H1 (cell line): ENCODE measurements around the gene PEPD. TPM values are rescaled to one million over a fixed set of nuclear protein-coding genes. Genes with fewer than 3 reads are reported as not detected.

Experiments
- CTCF ChIA-PET: fragments of 300-600 bp; sonication (Branson Sonifier 250); formaldehyde crosslinking; loops from one replicate; lab custom pipeline; 2021; ENCODE audit not compliant: partially characterized antibody; lab: Charles Lee
- POLR2A ChIA-PET: fragments of 300-600 bp; sonication (Branson Sonifier 250); formaldehyde crosslinking; loops from one replicate; lab custom pipeline; 2021; ENCODE audit warnings: inconsistent platforms; ENCODE audit not compliant: partially characterized antibody; lab: Charles Lee
- DNase-seq, 2 experiments: peaks; one replicate each; pipeline versions ENCODE4 v3.0.0 to v3.0.0-alpha.2; 2010 to 2022; ENCODE audit warnings: low spot score in 2 of 2, low read depth in 1 of 2, mixed read lengths in 1 of 2
- FAIRE-seq: peaks from 2 replicates; lab custom pipeline; 2011; peaks lifted over from hg19 to GRCh38; lab: Jason Lieb, UNC
- H2AFZ ChIP-seq: 2 replicates; pipeline ENCODE4 v1.8.1; 2012; ENCODE audit warnings: low read length, inconsistent platforms
- H2AK5ac ChIP-seq: 2 replicates; pipeline ENCODE4 v1.6.1; 2013; ENCODE audit warnings: low read depth, low read length
- H2BK120ac ChIP-seq: replicated peaks from 2 replicates; pipeline ENCODE3; 2013; ENCODE audit warnings: low read depth, low read length, inconsistent platforms
- H2BK12ac ChIP-seq: 2 replicates; pipeline ENCODE4 v1.6.1; 2013; ENCODE audit warnings: low read depth, low read length
- H2BK15ac ChIP-seq: 2 replicates; pipeline ENCODE4 v1.6.1; 2013; ENCODE audit warnings: low read length
- H2BK20ac ChIP-seq: 2 replicates; pipeline ENCODE4 v1.6.1; 2013; ENCODE audit warnings: low read length
- H2BK5ac ChIP-seq: 2 replicates; pipeline ENCODE4 v1.6.1; 2013; ENCODE audit warnings: low read depth, low read length
- H3K14ac ChIP-seq: 2 replicates; pipeline ENCODE4 v1.6.1; 2013; ENCODE audit warnings: inconsistent platforms; ENCODE audit not compliant: insufficient read length
- H3K18ac ChIP-seq: 2 replicates; pipeline ENCODE4 v1.6.1; 2013; ENCODE audit warnings: low read length; ENCODE audit errors: extremely low read depth
- H3K23ac ChIP-seq: 2 replicates; pipeline ENCODE4 v1.6.1; 2013; ENCODE audit warnings: inconsistent platforms; ENCODE audit not compliant: insufficient read length
- H3K23me2 ChIP-seq: 2 replicates; pipeline ENCODE4 v1.6.1; 2013; ENCODE audit warnings: low read depth, low read length
- H3K27ac ChIP-seq: 2 replicates; pipeline ENCODE4 v1.6.1; 2011; ENCODE audit warnings: low read depth, low read length, inconsistent platforms
- H3K27me3 ChIP-seq, 4 experiments: replicated peaks in 1 of 4; 1 replicate in 1 of 4; 2 replicates in 3 of 4; pipeline versions ENCODE4 v1.6.1 to v1.8.1; 2011 to 2013; ENCODE audit warnings: low read length in 3 of 4, mild to moderate bottlenecking in 3 of 4, inconsistent platforms in 2 of 4, mixed read lengths in 2 of 4, moderate library complexity in 1 of 4; ENCODE audit not compliant: control insufficient read depth in 3 of 4, insufficient read depth in 3 of 4; ENCODE audit errors: extremely low read depth in 1 of 4
- H3K36me3 ChIP-seq, 4 experiments: 2 replicates each; pipeline versions ENCODE4 v1.6.1 to v1.8.1; 2011 to 2013; ENCODE audit warnings: mild to moderate bottlenecking in 4 of 4, low read length in 3 of 4, moderate library complexity in 2 of 4, control low read depth in 1 of 4, inconsistent platforms in 1 of 4; ENCODE audit not compliant: insufficient read depth in 4 of 4, control insufficient read depth in 2 of 4
- H3K4ac ChIP-seq: replicated peaks from 2 replicates; pipeline ENCODE3; 2013; ENCODE audit warnings: low read length, low read depth, mixed read lengths, inconsistent platforms; ENCODE audit not compliant: insufficient read length
- H3K4me1 ChIP-seq, 4 experiments: replicated peaks in 1 of 4; 1 replicate in 1 of 4; 2 replicates in 3 of 4; pipeline versions ENCODE4 v1.6.1 to v1.8.1; 2011 to 2013; ENCODE audit warnings: low read length in 3 of 4, inconsistent platforms in 2 of 4, mixed read lengths in 1 of 4; ENCODE audit not compliant: insufficient read depth in 4 of 4, control insufficient read depth in 3 of 4
- H3K4me2 ChIP-seq, 2 experiments: 2 replicates each; pipeline versions ENCODE4 v1.6.1 to v1.8.1; 2011 to 2013; ENCODE audit warnings: low read depth in 2 of 2, low read length in 2 of 2, control low read depth in 1 of 2, inconsistent platforms in 1 of 2, mild to moderate bottlenecking in 1 of 2; ENCODE audit not compliant: insufficient read depth in 1 of 2
- H3K4me3 ChIP-seq, 4 experiments: fragments of 200-600, 300-600 bp in 1 of 4; sonication (generic), shearing (Covaris generic), sonication (Bioruptor Twin) in 1 of 4; 2 replicates each; pipeline versions ENCODE4 v1.5.1 to v1.8.1; 2011 to 2016; ENCODE audit warnings: low read length in 4 of 4, low read depth in 3 of 4, control low read depth in 2 of 4, inconsistent platforms in 2 of 4, mild to moderate bottlenecking in 2 of 4, mixed read lengths in 1 of 4, moderate library complexity in 1 of 4; ENCODE audit not compliant: insufficient read depth in 2 of 4; ENCODE audit errors: extremely low read depth in 1 of 4
- H3K56ac ChIP-seq: replicated peaks from 2 replicates; pipeline ENCODE3; 2013; ENCODE audit warnings: low read depth, mild to moderate bottlenecking, mixed read lengths, low read length, inconsistent platforms; ENCODE audit not compliant: insufficient read length
- H3K79me1 ChIP-seq: 2 replicates; pipeline ENCODE4 v1.6.1; 2013; ENCODE audit warnings: low read depth, low read length, control low read depth
- H3K79me2 ChIP-seq, 2 experiments: 2 replicates each; pipeline versions ENCODE4 v1.6.1 to v1.8.1; 2012 to 2013; ENCODE audit warnings: low read length in 2 of 2, mild to moderate bottlenecking in 2 of 2, inconsistent platforms in 1 of 2; ENCODE audit not compliant: insufficient read depth in 2 of 2, control insufficient read depth in 1 of 2
- H3K9ac ChIP-seq, 4 experiments: replicated peaks in 1 of 4; 1 replicate in 1 of 4; 2 replicates in 3 of 4; pipeline versions ENCODE4 v1.6.1 to v1.8.1; 2011 to 2013; ENCODE audit warnings: low read depth in 3 of 4, low read length in 3 of 4, control low read depth in 2 of 4, mild to moderate bottlenecking in 2 of 4, moderate library complexity in 2 of 4, inconsistent platforms in 1 of 4; ENCODE audit errors: extremely low read depth in 1 of 4
- H3K9me3 ChIP-seq, 2 experiments: 2 replicates each; pipeline versions ENCODE4 v1.6.1 to v1.8.1; 2012 to 2013; ENCODE audit warnings: mild to moderate bottlenecking in 2 of 2, moderate library complexity in 2 of 2, control low read depth in 1 of 2, inconsistent platforms in 1 of 2, low read depth in 1 of 2, low read length in 1 of 2, mixed read lengths in 1 of 2; ENCODE audit not compliant: insufficient read depth in 2 of 2
- H4K20me1 ChIP-seq, 2 experiments: replicated peaks in 1 of 2; 2 replicates each; pipeline versions ENCODE3 to v1.8.1; 2011 to 2013; ENCODE audit warnings: inconsistent platforms in 2 of 2, low read length in 2 of 2, mild to moderate bottlenecking in 1 of 2; ENCODE audit not compliant: insufficient read depth in 2 of 2, control insufficient read depth in 1 of 2
- H4K5ac ChIP-seq: 2 replicates; pipeline ENCODE4 v1.6.1; 2013; ENCODE audit warnings: low read length, low read depth, mixed read lengths, inconsistent platforms; ENCODE audit not compliant: insufficient read length
- H4K8ac ChIP-seq: 2 replicates; pipeline ENCODE4 v1.8.0; 2013; ENCODE audit warnings: mild to moderate bottlenecking, moderate library complexity, low read length, inconsistent platforms; ENCODE audit not compliant: insufficient read depth; ENCODE audit errors: extremely low read depth
- H4K91ac ChIP-seq: replicated peaks from 2 replicates; pipeline ENCODE3; 2013; ENCODE audit warnings: low read length, mixed read lengths, inconsistent platforms; ENCODE audit not compliant: insufficient read length
- BRCA1 ChIP-seq: IDR thresholded peaks from 2 replicates; pipeline ENCODE4 v1.6.1; 2012; ENCODE audit warnings: low read depth, low read length, improper control_type of control experiment
- CEBPB ChIP-seq: IDR thresholded peaks from 2 replicates; pipeline ENCODE4 v1.6.1; 2012; ENCODE audit warnings: low read depth, low read length
- CHD2 ChIP-seq: IDR thresholded peaks from 2 replicates; pipeline ENCODE4 v1.6.1; 2012; ENCODE audit warnings: low read length, improper control_type of control experiment
- EP300 ChIP-seq, 2 experiments: IDR thresholded peaks; 1 replicate in 1 of 2; 2 replicates in 1 of 2; pipeline ENCODE4 v1.6.1; 2011 to 2012; ENCODE audit warnings: low read depth in 2 of 2, low read length in 2 of 2, mild to moderate bottlenecking in 2 of 2, borderline replicate concordance in 1 of 2, inconsistent platforms in 1 of 2, moderate library complexity in 1 of 2
- HDAC2 ChIP-seq, 2 experiments: fragments of 300-600 bp in 1 of 2; sonication (generic) in 1 of 2; IDR thresholded peaks; 2 replicates each; pipeline ENCODE4 v1.6.1; 2011 to 2012; ENCODE audit warnings: low read depth in 2 of 2, low read length in 2 of 2, mild to moderate bottlenecking in 2 of 2, moderate library complexity in 2 of 2, borderline replicate concordance in 1 of 2, inconsistent platforms in 1 of 2
- NANOG ChIP-seq: IDR thresholded peaks from 2 replicates; pipeline ENCODE4 v1.6.1; 2011; ENCODE audit warnings: low read length, low read depth, mild to moderate bottlenecking, inconsistent platforms; ENCODE audit not compliant: insufficient read depth, poor library complexity, severe bottlenecking
- POLR2A ChIP-seq, 2 experiments: IDR thresholded peaks; 1 replicate in 1 of 2; 2 replicates in 1 of 2; pipeline ENCODE4 v1.6.1; 2011; ENCODE audit warnings: low read depth in 2 of 2, low read length in 2 of 2, mild to moderate bottlenecking in 2 of 2; ENCODE audit errors: control extremely low read depth in 1 of 2
- RXRA ChIP-seq: IDR thresholded peaks from 2 replicates; pipeline ENCODE4 v1.6.1; 2011; ENCODE audit warnings: low read depth, mild to moderate bottlenecking, low read length, moderate library complexity; ENCODE audit not compliant: insufficient read depth
- SIN3A ChIP-seq, 2 experiments: IDR thresholded peaks in 1 of 2; conservative IDR thresholded peaks in 1 of 2; 2 replicates each; pipeline ENCODE4 v1.6.1; 2011 to 2012; ENCODE audit warnings: low read length in 2 of 2, improper control_type of control experiment in 1 of 2, low read depth in 1 of 2, mild to moderate bottlenecking in 1 of 2
- SP1 ChIP-seq: IDR thresholded peaks from 2 replicates; pipeline ENCODE4 v1.6.1; 2011; ENCODE audit warnings: low read depth, low read length
- TEAD4 ChIP-seq: IDR thresholded peaks from 2 replicates; pipeline ENCODE4 v1.6.1; 2012; ENCODE audit warnings: low read depth, low read length, inconsistent platforms, mixed read lengths
- WGBS, 2 experiments: shearing (Covaris generic) in 1 of 2; methylation state at CpG; one replicate each; pipeline versions ENCODE4 v1.1.6 to v1.1.7; 2013 to 2015; ENCODE audit warnings: low lambda C conversion rate in 2 of 2, mixed read lengths in 2 of 2, inconsistent platforms in 1 of 2, low coverage in 1 of 2, missing lambda C conversion rate in 1 of 2; ENCODE audit not compliant: insufficient replicate concordance in 2 of 2, insufficient coverage in 1 of 2, insufficient read length in 1 of 2; ENCODE audit errors: extremely low coverage in 1 of 2, missing lambda C conversion rate in 1 of 2; 5-methylcytosine and 5-hydroxymethylcytosine counted together
- polyA plus RNA-seq, 7 experiments: library from polyadenylated mRNA; depleted of rRNA in 3 of 7; stranded (reverse) in 5 of 7; unstranded in 2 of 7; fragments of >200 nt in 5 of 7; fragments of 200-250 nt in 2 of 7; gene quantifications; 1 replicate in 5 of 7; 2 replicates in 1 of 7; 4 replicates in 1 of 7; pipeline versions ENCODE4 v1.2.1 to v1.2.3, GENCODE V29; 2011 to 2013; ENCODE audit warnings: missing spikeins in 2 of 7, mixed read lengths in 2 of 7
- total RNA-seq: library from RNA; stranded (reverse); fragmentation: NEBNext Ultra II Directional; extraction: Animal tissue kit (Norgen Biotek cat#: 25700); gene quantifications from 2 replicates; pipeline ENCODE4 v1.2.1, GENCODE V29; 2021
- TF ChIP-seq, protein P1 (sequence below): IDR thresholded peaks from 2 replicates; pipeline ENCODE4 v1.6.1; 2011; ENCODE audit warnings: low read depth, mild to moderate bottlenecking, low read length; ENCODE audit not compliant: insufficient read depth

The PEPD gene
- total and polyA plus RNA-seq, 2 of the 8 experiments (the other 6 are each of a cell fraction or from before 2014, with no cell fraction given): 84.1 to 178 TPM

DNA sequence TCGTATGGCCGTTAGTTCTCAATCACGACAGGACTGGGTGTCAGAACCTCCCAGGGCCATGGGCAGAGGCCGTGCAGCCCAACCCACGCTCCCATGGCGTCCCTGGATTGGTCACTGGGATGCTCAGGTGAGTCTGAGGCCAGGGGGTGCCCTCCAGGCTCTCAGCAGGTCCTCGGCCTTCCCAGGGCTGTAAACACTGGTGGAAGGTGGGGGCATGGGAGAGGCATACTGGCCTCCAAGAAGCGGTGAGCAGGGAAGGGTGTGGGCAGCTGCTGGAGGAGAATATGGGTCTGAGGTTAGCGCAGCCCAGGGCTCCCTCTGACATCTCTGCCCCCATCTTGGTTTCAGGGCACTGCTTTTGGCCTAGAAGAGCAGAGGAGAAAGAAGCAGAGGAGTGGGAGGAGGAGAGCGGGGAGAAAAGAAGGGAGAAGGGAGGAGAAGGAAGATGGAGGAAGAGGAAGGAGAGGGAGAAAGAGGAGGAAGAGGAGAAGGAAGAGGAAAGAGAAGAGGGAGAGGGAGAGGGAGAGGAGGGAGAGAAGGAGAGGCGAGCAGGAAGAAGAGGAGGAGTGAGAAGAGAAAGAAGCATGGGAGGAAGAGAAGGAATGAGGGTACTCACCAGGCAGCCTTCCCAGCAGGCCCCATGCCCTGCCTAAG is 85.8 kb downstream of the PEPD start:
- no peak overlapping the region for H3K4ac ChIP-seq
- H3K9me3 ChIP-seq: no peaks in the 10 kb centered on the region
- DNase-seq: no peak
- no peak for FAIRE-seq
- H3K9ac ChIP-seq: no peak overlapping the region
- no peak overlapping the region for H3K18ac ChIP-seq
- no peak overlapping the region for H4K91ac ChIP-seq
- H2BK120ac ChIP-seq: no peak overlapping the region
- H2BK5ac ChIP-seq: no peak overlapping the region
- H2AK5ac ChIP-seq: 0 out of 2 replicates have a peak overlapping the region, but pooled peaks have one; percentile 24
- POLR2A ChIA-PET: no interaction called here
- H3K27me3 ChIP-seq: no peaks in the 10 kb centered on the region
- no peaks in the 10 kb centered on the region for H3K79me1 ChIP-seq
- no peak overlapping the region for H3K23ac ChIP-seq
- CTCF ChIA-PET: interaction anchor here (0.9 to 4.2 kb wide), 2 partner anchors 19 to 264 kb away, joined by 3 to 20 read pairs; no protein-coding TSS in a partner anchor
- no peak overlapping the region for H3K4me3 ChIP-seq
- no peaks in the 10 kb centered on the region for H3K79me2 ChIP-seq
- 0 out of 2 replicates have a peak overlapping the region, but pooled peaks have one; percentile 29 for H2BK15ac ChIP-seq
- peaks cover 0 to 5% of the 10 kb centered on the region in 2 experiments for H4K20me1 ChIP-seq
- no peak overlapping the region for H3K56ac ChIP-seq
- H3K14ac ChIP-seq: no peak overlapping the region
- H3K36me3 ChIP-seq: no peaks in the 10 kb centered on the region
- H3K4me2 ChIP-seq: no peak overlapping the region
- no peak overlapping the region for H4K5ac ChIP-seq
- no peak overlapping the region for H3K27ac ChIP-seq
- H2AFZ ChIP-seq: no peak overlapping the region
- H2BK12ac ChIP-seq: no peak overlapping the region
- no peak overlapping the region for H4K8ac ChIP-seq
- no peaks in the 10 kb centered on the region for H3K23me2 ChIP-seq
- no peak overlapping the region for H2BK20ac ChIP-seq
- peaks cover 0 to 4% (median 2%) of the 10 kb centered on the region in 4 experiments; a peak in 2 of 7 replicates for H3K4me1 ChIP-seq
- 78% methylated on average over 11 of the region's 11 CpGs; no CpG with 5 or more reads in 1 of the 2 experiments for WGBS, 2 experiments
- TF ChIP-seq BRCA1 (no peak), NANOG (no peak), TEAD4 (no peak), EP300 (IDR thresholded peaks at IDR 0.05; ENCODE audit: borderline replicate concordance in 1 of 2, low read depth in 2 of 2, low read length in 2 of 2) (no peak), HDAC2 (IDR thresholded peaks at IDR 0.05; ENCODE audit: borderline replicate concordance in 1 of 2, low read depth in 2 of 2, low read length in 2 of 2) (no peak), RXRA (no peak), SP1 (no peak), CEBPB (no peak), SIN3A (conservative IDR thresholded peaks at IDR 0.05 in 1 of 2, IDR thresholded peaks at IDR 0.05 in 1 of 2; ENCODE audit: low read depth in 1 of 2, low read length in 2 of 2) (no peak), CHD2 (no peak), POLR2A (IDR thresholded peaks at IDR 0.05; ENCODE audit: control extremely low read depth in 1 of 2, low read depth in 2 of 2, low read length in 2 of 2) (no peak)
- TF ChIP-seq, protein P1, sequence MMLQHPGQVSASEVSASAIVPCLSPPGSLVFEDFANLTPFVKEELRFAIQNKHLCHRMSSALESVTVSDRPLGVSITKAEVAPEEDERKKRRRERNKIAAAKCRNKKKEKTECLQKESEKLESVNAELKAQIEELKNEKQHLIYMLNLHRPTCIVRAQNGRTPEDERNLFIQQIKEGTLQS: no peak
